ENCODE data around the gene HPGD.

The HPGD gene

DNA sequence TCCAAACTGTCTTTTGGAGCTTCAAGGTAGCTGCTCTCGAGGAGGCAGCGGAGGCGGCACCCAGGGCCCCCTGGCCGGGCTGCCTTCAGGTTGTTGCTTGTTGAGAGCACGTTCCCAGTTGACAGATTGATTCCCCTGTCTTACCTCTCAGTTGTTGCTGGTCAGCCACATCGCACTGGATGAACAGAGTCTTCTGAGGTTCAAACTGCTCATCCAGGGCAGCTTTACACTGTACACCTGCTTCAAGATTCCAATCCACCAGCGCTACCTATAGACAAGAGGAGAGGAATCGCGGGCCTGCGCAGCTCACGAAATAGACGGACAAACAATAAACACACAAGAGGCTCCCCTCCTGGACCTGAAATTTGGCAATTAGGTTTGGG is 497 bp downstream of the HPGD start:
- Histone ChIP-seq H4K20me1 (ENCODE audit: insufficient read depth, low read length) (no peaks in the 10 kb centered on the region), H3K9ac (ENCODE audit: low read depth, low read length) (no peak overlapping the region), H3K9me3 (ENCODE audit: insufficient read depth, low read length, severe bottlenecking) (no peaks in the 10 kb centered on the region), H3K27me3 (ENCODE audit: insufficient read depth, low read length, poor library complexity) (no peaks in the 10 kb centered on the region), H3K27ac (ENCODE audit: low read length) (no peak overlapping the region), H3K36me3 (ENCODE audit: insufficient read depth, low read length) (no peaks in the 10 kb centered on the region), H3K4me2 (ENCODE audit: insufficient read depth, low read length) (no peak overlapping the region), H3K4me1 (ENCODE audit: insufficient read depth, low read length) (no peaks in the 10 kb centered on the region), H2AFZ (ENCODE audit: low read depth, low read length) (no peak overlapping the region), H3K79me2 (ENCODE audit: insufficient read depth, low read length) (no peaks in the 10 kb centered on the region), H3K4me3 (ENCODE audit: low read depth in 1 of 2, low read length in 2 of 2) (no peak overlapping the region)
- DNase-seq (no peak), ATAC-seq (ENCODE audit: insufficient read depth, low read depth) (no peak)
- TF ChIP-seq, protein P1, sequence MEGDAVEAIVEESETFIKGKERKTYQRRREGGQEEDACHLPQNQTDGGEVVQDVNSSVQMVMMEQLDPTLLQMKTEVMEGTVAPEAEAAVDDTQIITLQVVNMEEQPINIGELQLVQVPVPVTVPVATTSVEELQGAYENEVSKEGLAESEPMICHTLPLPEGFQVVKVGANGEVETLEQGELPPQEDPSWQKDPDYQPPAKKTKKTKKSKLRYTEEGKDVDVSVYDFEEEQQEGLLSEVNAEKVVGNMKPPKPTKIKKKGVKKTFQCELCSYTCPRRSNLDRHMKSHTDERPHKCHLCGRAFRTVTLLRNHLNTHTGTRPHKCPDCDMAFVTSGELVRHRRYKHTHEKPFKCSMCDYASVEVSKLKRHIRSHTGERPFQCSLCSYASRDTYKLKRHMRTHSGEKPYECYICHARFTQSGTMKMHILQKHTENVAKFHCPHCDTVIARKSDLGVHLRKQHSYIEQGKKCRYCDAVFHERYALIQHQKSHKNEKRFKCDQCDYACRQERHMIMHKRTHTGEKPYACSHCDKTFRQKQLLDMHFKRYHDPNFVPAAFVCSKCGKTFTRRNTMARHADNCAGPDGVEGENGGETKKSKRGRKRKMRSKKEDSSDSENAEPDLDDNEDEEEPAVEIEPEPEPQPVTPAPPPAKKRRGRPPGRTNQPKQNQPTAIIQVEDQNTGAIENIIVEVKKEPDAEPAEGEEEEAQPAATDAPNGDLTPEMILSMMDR (IDR thresholded peaks at IDR 0.05; ENCODE audit: borderline replicate concordance, extremely low read depth, low read length, poor library complexity, severe bottlenecking), result no peak
- no peak for TF ChIP-seq EZH2 (IDR thresholded peaks at IDR 0.05; ENCODE audit: borderline replicate concordance, low read depth, low read length, severe bottlenecking)

GRCh38 chr4:174520660-174521059 is 1.6 kb downstream of the HPGD start:
- TF ChIP-seq EZH2 (IDR thresholded peaks at IDR 0.05; ENCODE audit: borderline replicate concordance, low read depth, low read length, severe bottlenecking), result no peak
- TF ChIP-seq, protein P1 (IDR thresholded peaks at IDR 0.05; ENCODE audit: borderline replicate concordance, extremely low read depth, low read length, poor library complexity, severe bottlenecking), result no peak

GRCh38 chr4:174517502-174518445 is 4.5 kb downstream of the HPGD start:
- no peaks in the 10 kb centered on the region for H3K4me1 ChIP-seq (ENCODE audit: insufficient read depth, low read length)
- no peaks in the 10 kb centered on the region for H3K27me3 ChIP-seq (ENCODE audit: insufficient read depth, low read length, poor library complexity)
- TF ChIP-seq EZH2 (IDR thresholded peaks at IDR 0.05; ENCODE audit: borderline replicate concordance, low read depth, low read length, severe bottlenecking), result no peak
- TF ChIP-seq, protein P1 (IDR thresholded peaks at IDR 0.05; ENCODE audit: borderline replicate concordance, extremely low read depth, low read length, poor library complexity, severe bottlenecking), result no peak
- no peaks in the 10 kb centered on the region for H3K79me2 ChIP-seq (ENCODE audit: insufficient read depth, low read length)
- DNase-seq, result no peak
- H4K20me1 ChIP-seq (ENCODE audit: insufficient read depth, low read length), result no peaks in the 10 kb centered on the region
- H3K4me3 ChIP-seq (ENCODE audit: low read depth in 1 of 2, low read length in 2 of 2), result no peak overlapping the region
- no peak for ATAC-seq (ENCODE audit: insufficient read depth, low read depth)
- no peaks in the 10 kb centered on the region for H3K9me3 ChIP-seq (ENCODE audit: insufficient read depth, low read length, severe bottlenecking)
- H3K27ac ChIP-seq (ENCODE audit: low read length), result no peak overlapping the region
- no peak overlapping the region for H3K9ac ChIP-seq (ENCODE audit: low read depth, low read length)
- no peak overlapping the region for H2AFZ ChIP-seq (ENCODE audit: low read depth, low read length)
- no peak overlapping the region for H3K4me2 ChIP-seq (ENCODE audit: insufficient read depth, low read length)
- H3K36me3 ChIP-seq (ENCODE audit: insufficient read depth, low read length), result no peaks in the 10 kb centered on the region

More at GRCh38 chr4:174520660-174521059, 1.6 kb downstream of the HPGD start:
- no peaks in the 10 kb centered on the region for H3K9me3 ChIP-seq (ENCODE audit: insufficient read depth, low read length, severe bottlenecking)
- H3K4me2 ChIP-seq (ENCODE audit: insufficient read depth, low read length), result no peak overlapping the region
- H2AFZ ChIP-seq (ENCODE audit: low read depth, low read length), result no peak overlapping the region
- no peaks in the 10 kb centered on the region for H4K20me1 ChIP-seq (ENCODE audit: insufficient read depth, low read length)
- no peak overlapping the region for H3K27ac ChIP-seq (ENCODE audit: low read length)
- no peaks in the 10 kb centered on the region for H3K36me3 ChIP-seq (ENCODE audit: insufficient read depth, low read length)
- ATAC-seq (ENCODE audit: insufficient read depth, low read depth) (no peak), DNase-seq (no peak)
- H3K4me1 ChIP-seq (ENCODE audit: insufficient read depth, low read length), result no peaks in the 10 kb centered on the region
- H3K27me3 ChIP-seq (ENCODE audit: insufficient read depth, low read length, poor library complexity), result no peaks in the 10 kb centered on the region
- H3K9ac ChIP-seq (ENCODE audit: low read depth, low read length), result no peak overlapping the region
- no peak overlapping the region for H3K4me3 ChIP-seq (ENCODE audit: low read depth in 1 of 2, low read length in 2 of 2)
- no peaks in the 10 kb centered on the region for H3K79me2 ChIP-seq (ENCODE audit: insufficient read depth, low read length)
